ENCODE results near the gene SLC47A1.

DNA sequence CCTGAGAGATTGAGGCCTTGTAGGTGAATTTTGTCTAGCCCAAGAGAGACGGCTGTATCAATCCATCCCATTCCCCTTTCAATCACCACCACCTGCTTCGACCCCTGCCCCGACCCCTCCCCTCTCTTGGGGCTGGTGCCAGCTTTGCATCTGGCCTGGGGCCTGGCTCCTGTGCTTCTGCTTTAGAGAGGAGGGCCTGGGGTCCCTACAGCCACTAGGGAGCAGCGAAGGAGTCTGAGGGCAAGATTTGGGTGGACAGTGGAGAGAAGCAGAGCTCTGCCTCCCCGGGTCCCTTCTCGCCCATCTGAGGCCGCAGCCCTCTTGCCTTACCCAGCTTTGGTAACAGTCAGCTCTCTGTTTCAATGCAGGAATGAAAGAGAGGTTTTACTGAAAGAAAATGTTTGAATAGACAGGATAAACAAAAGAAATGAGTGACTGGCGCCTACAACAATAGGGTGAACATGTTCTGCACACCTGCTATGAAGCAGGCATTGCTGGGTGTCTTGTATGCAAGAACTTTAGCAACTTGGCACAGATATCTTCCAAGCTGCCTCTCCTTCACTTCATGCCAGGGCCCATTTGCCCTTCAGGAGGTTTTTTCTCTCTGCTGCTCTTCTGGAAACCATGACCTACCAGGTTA is 57.4 kb downstream of the SLC47A1 start:
- TF ChIP-seq, protein P1, sequence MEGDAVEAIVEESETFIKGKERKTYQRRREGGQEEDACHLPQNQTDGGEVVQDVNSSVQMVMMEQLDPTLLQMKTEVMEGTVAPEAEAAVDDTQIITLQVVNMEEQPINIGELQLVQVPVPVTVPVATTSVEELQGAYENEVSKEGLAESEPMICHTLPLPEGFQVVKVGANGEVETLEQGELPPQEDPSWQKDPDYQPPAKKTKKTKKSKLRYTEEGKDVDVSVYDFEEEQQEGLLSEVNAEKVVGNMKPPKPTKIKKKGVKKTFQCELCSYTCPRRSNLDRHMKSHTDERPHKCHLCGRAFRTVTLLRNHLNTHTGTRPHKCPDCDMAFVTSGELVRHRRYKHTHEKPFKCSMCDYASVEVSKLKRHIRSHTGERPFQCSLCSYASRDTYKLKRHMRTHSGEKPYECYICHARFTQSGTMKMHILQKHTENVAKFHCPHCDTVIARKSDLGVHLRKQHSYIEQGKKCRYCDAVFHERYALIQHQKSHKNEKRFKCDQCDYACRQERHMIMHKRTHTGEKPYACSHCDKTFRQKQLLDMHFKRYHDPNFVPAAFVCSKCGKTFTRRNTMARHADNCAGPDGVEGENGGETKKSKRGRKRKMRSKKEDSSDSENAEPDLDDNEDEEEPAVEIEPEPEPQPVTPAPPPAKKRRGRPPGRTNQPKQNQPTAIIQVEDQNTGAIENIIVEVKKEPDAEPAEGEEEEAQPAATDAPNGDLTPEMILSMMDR (IDR thresholded peaks at IDR 0.05 in 4 of 5, conservative IDR thresholded peaks at IDR 0.05 in 1 of 5): no peak
- TF ChIP-seq POLR2A (IDR thresholded peaks at IDR 0.05): no peak
